GM12878 (cell line): ENCODE measurements around the gene ATL2.

Source experiments
- BACH1 ChIP-seq: fragments of 450-650 bp; IDR thresholded peaks from 2 replicates; pipeline ENCODE4 v1.6.1; 2017; ENCODE audit warnings: mild to moderate bottlenecking, borderline replicate concordance
- BCL11A ChIP-seq: IDR thresholded peaks from 2 replicates; pipeline ENCODE4 v1.6.1; 2011; ENCODE audit warnings: low read depth, low read length
- CBX3 ChIP-seq: fragments of 200-600 bp; sonication (generic); IDR thresholded peaks from 2 replicates; pipeline ENCODE4 v1.6.1; 2016; ENCODE audit warnings: low read depth, borderline replicate concordance
- EED ChIP-seq: sonication (generic); IDR thresholded peaks from 2 replicates; pipeline ENCODE4 v1.6.1; 2016; ENCODE audit warnings: antibody characterized with exemption, low read depth
- EP300 ChIP-seq, 2 experiments: fragments of 150-350 bp in 1 of 2; IDR thresholded peaks; 2 replicates each; pipeline ENCODE4 v1.6.1; 2011 to 2012; ENCODE audit warnings: low read depth in 2 of 2, low read length in 2 of 2, borderline replicate concordance in 1 of 2, improper control_type of control experiment in 1 of 2, inconsistent platforms in 1 of 2; ENCODE audit not compliant: control insufficient read depth in 1 of 2
- GABPA ChIP-seq: IDR thresholded peaks from 2 replicates; pipeline ENCODE4 v1.6.1; 2014; ENCODE audit warnings: antibody characterized with exemption, low read depth, mild to moderate bottlenecking, inconsistent platforms
- MYC ChIP-seq: IDR thresholded peaks from 2 replicates; pipeline ENCODE4 v1.6.1; 2011; ENCODE audit warnings: mild to moderate bottlenecking, low read length, moderate library complexity, inconsistent platforms; ENCODE audit not compliant: insufficient read depth, insufficient replicate concordance, insufficient read length, severe bottlenecking
- NFIC ChIP-seq: IDR thresholded peaks from 2 replicates; pipeline ENCODE4 v1.6.1; 2012; ENCODE audit warnings: low read depth, mild to moderate bottlenecking, inconsistent platforms, low read length, moderate library complexity
- POLR2A ChIP-seq: IDR thresholded peaks from 2 replicates; pipeline ENCODE4 v1.6.1; 2011; ENCODE audit warnings: low read depth, mild to moderate bottlenecking, low read length
- RCOR1 ChIP-seq: conservative IDR thresholded peaks from 2 replicates; pipeline ENCODE4 v1.6.1; 2012; ENCODE audit warnings: low read depth, low read length, improper control_type of control experiment
- REST ChIP-seq: IDR thresholded peaks from 2 replicates; pipeline ENCODE4 v1.6.1; 2012; ENCODE audit warnings: mild to moderate bottlenecking, low read depth, low read length
- RFX5 ChIP-seq: IDR thresholded peaks from 2 replicates; pipeline ENCODE4 v1.6.1; 2011; ENCODE audit warnings: low read depth, low read length, improper control_type of control experiment
- ZNF274 ChIP-seq: IDR thresholded peaks from one replicate; pipeline ENCODE4 v1.8.0; 2011; ENCODE audit not compliant: insufficient read length, insufficient read depth
- TF ChIP-seq, protein P1 (sequence below), 3 experiments: IDR thresholded peaks in 2 of 3; conservative IDR thresholded peaks in 1 of 3; 2 replicates each; pipeline ENCODE4 v1.5.1; 2011; ENCODE audit warnings: low read depth in 3 of 3, low read length in 3 of 3, mild to moderate bottlenecking in 3 of 3, control low read depth in 2 of 3, moderate library complexity in 2 of 3, inconsistent platforms in 1 of 3, mixed read lengths in 1 of 3; ENCODE audit not compliant: control insufficient read depth in 2 of 3, insufficient read depth in 1 of 3; ENCODE audit errors: extremely low read depth in 1 of 3

DNA sequence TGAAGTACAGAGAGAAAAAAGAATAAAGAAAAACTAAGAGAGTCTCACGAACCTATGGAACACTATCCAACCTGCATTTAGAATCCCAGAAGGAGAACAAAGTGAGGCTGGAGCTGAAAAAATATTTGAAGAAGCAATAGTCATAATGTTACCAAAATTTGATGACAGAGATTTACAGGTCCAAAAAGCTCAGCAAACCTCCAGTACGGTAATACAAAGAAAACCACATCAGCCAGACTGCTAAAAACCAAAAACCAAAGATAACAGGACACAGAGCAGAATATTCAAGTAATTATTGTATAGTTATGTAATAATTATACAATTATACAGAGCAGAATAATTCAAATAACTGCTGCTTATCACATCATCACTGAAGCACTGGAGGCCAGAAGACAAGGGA is 23.7 kb downstream of the ATL2 start:
- TF ChIP-seq BCL11A (no peak), RCOR1 (no peak), CBX3 (no peak), RFX5 (no peak), NFIC (no peak), BACH1 (no peak), MYC (no peak), POLR2A (no peak), ZNF274 (no peak), GABPA (no peak), REST (no peak), EED (no peak), EP300 (IDR thresholded peaks at IDR 0.05; ENCODE audit: borderline replicate concordance in 1 of 2, control insufficient read depth in 1 of 2, low read depth in 2 of 2, low read length in 2 of 2) (no peak)
- TF ChIP-seq, protein P1, sequence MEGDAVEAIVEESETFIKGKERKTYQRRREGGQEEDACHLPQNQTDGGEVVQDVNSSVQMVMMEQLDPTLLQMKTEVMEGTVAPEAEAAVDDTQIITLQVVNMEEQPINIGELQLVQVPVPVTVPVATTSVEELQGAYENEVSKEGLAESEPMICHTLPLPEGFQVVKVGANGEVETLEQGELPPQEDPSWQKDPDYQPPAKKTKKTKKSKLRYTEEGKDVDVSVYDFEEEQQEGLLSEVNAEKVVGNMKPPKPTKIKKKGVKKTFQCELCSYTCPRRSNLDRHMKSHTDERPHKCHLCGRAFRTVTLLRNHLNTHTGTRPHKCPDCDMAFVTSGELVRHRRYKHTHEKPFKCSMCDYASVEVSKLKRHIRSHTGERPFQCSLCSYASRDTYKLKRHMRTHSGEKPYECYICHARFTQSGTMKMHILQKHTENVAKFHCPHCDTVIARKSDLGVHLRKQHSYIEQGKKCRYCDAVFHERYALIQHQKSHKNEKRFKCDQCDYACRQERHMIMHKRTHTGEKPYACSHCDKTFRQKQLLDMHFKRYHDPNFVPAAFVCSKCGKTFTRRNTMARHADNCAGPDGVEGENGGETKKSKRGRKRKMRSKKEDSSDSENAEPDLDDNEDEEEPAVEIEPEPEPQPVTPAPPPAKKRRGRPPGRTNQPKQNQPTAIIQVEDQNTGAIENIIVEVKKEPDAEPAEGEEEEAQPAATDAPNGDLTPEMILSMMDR (IDR thresholded peaks at IDR 0.05 in 2 of 3, conservative IDR thresholded peaks at IDR 0.05 in 1 of 3; ENCODE audit: control insufficient read depth in 2 of 3, extremely low read depth in 1 of 3, insufficient read depth in 1 of 3, low read depth in 3 of 3, low read length in 3 of 3) = no peak
